ENCODE measurements around the gene NDUFAF2.

Gene NDUFAF2

GRCh38 chr5:61198606-61199005 lies 253.6 kb downstream of the NDUFAF2 start:
- no peak for DNase-seq (ENCODE audit: low read depth)
- TF ChIP-seq CTCF (IDR thresholded peaks at IDR 0.05; ENCODE audit: insufficient read depth, low read depth, low read length, missing control alignments) = no peak
- no peak overlapping the region for H3K4me3 ChIP-seq (ENCODE audit: low read length)

- DNase-seq (ENCODE audit: low read depth) = no peak
- TF ChIP-seq CTCF (IDR thresholded peaks at IDR 0.05; ENCODE audit: insufficient read depth, low read depth, low read length, missing control alignments) = no peak
- no peak overlapping the region for H3K4me3 ChIP-seq (ENCODE audit: low read length)
Measured at GRCh38 chr5:61200582-61201155, 255.7 kb downstream of the NDUFAF2 start.

- DNase-seq (ENCODE audit: low read depth) = no peak
- no peak for TF ChIP-seq CTCF (IDR thresholded peaks at IDR 0.05; ENCODE audit: insufficient read depth, low read depth, low read length, missing control alignments)
- no peak overlapping the region for H3K4me3 ChIP-seq (ENCODE audit: low read length)
Measured at GRCh38 chr5:61202213-61202612, 257.2 kb downstream of the NDUFAF2 start.

All from epithelial cell of esophagus (primary cell).